Measurements from ENCODE around the gene ARHGEF18. TPM values are rescaled to one million over a fixed set of nuclear protein-coding genes. Genes with fewer than 3 reads are reported as not detected.

Gene ARHGEF18
- total and polyA plus RNA-seq, 3 donors from 2014 or later, result 17.9 to 42.7 (median 33.4) TPM

GRCh38 chr19:7373862-7374261 is 25.1 kb downstream of the ARHGEF18 start:
- intact Hi-C loops (cut with DNase I; ENCODE audit: low total_unique reads), result no loop called here
- WGBS, 2 donors, result 92 to 98% methylated on average over 6 of the region's 6 CpGs

GRCh38 chr19:7376151-7376852 is 27.6 kb downstream of the ARHGEF18 start:
- 87 to 88% methylated on average over 5 to 6 of the region's 6 CpGs for WGBS, 2 donors
- intact Hi-C loops (cut with DNase I; ENCODE audit: low total_unique reads), result no loop called here
- no peaks in the 10 kb centered on the region for H3K4me1 ChIP-seq
- no peaks in the 10 kb centered on the region for H3K27me3 ChIP-seq
- H3K4me3 ChIP-seq, result no peak overlapping the region
- TF ChIP-seq POLR2A (IDR thresholded peaks at IDR 0.05) (no peak), CTCF (IDR thresholded peaks at IDR 0.05) (no peak)
- H3K36me3 ChIP-seq (ENCODE audit: low read depth, missing control alignments), result no peaks in the 10 kb centered on the region
- no peak overlapping the region for H3K27ac ChIP-seq
- no peaks in the 10 kb centered on the region for H3K9me3 ChIP-seq
- DNase-seq, result no peak

More at GRCh38 chr19:7373862-7374261, 25.1 kb downstream of the ARHGEF18 start:
- DNase-seq, result no peak
- H3K4me1 ChIP-seq, result no peaks in the 10 kb centered on the region
- no peak overlapping the region for H3K4me3 ChIP-seq
- no peaks in the 10 kb centered on the region for H3K9me3 ChIP-seq
- no peaks in the 10 kb centered on the region for H3K36me3 ChIP-seq (ENCODE audit: low read depth, missing control alignments)
- no peak overlapping the region for H3K27ac ChIP-seq
- H3K27me3 ChIP-seq, result no peaks in the 10 kb centered on the region
- TF ChIP-seq CTCF (IDR thresholded peaks at IDR 0.05) (no peak), POLR2A (IDR thresholded peaks at IDR 0.05) (no peak)

GRCh38 chr19:7377196-7377595 is 28.5 kb downstream of the ARHGEF18 start:
- Histone ChIP-seq H3K4me3 (no peak overlapping the region), H3K4me1 (no peaks in the 10 kb centered on the region), H3K27ac (no peak overlapping the region), H3K9me3 (no peaks in the 10 kb centered on the region), H3K27me3 (no peaks in the 10 kb centered on the region), H3K36me3 (ENCODE audit: low read depth, missing control alignments) (no peaks in the 10 kb centered on the region)
- 93 to 96% methylated on average over 7 of the region's 7 CpGs for WGBS, 2 donors
- intact Hi-C loops (cut with DNase I; ENCODE audit: low total_unique reads), result no loop called here
- DNase-seq, result no peak
- TF ChIP-seq POLR2A (IDR thresholded peaks at IDR 0.05) (no peak), CTCF (IDR thresholded peaks at IDR 0.05) (no peak)

GRCh38 chr19:7381073-7381390 is 32.3 kb downstream of the ARHGEF18 start:
- no peak overlapping the region for H3K27ac ChIP-seq
- intact Hi-C loops (cut with DNase I; ENCODE audit: low total_unique reads), result no loop called here
- WGBS, 2 donors, result 87 to 90% methylated on average over 7 of the region's 7 CpGs
- no peak overlapping the region for H3K4me3 ChIP-seq
- no peak for DNase-seq
- no peaks in the 10 kb centered on the region for H3K9me3 ChIP-seq
- no peaks in the 10 kb centered on the region for H3K36me3 ChIP-seq (ENCODE audit: low read depth, missing control alignments)
- H3K27me3 ChIP-seq, result no peaks in the 10 kb centered on the region
- no peaks in the 10 kb centered on the region for H3K4me1 ChIP-seq
- TF ChIP-seq POLR2A (IDR thresholded peaks at IDR 0.05), result no peak

GRCh38 chr19:7382694-7383093 is 34.0 kb downstream of the ARHGEF18 start:
- H3K27ac ChIP-seq, result no peak overlapping the region
- H3K4me1 ChIP-seq, result no peaks in the 10 kb centered on the region
- 70 to 84% methylated on average over 9 of the region's 9 CpGs for WGBS, 2 donors
- H3K36me3 ChIP-seq (ENCODE audit: low read depth, missing control alignments), result no peaks in the 10 kb centered on the region
- DNase-seq, result no peak
- no peak for TF ChIP-seq POLR2A (IDR thresholded peaks at IDR 0.05)
- TF ChIP-seq CTCF (IDR thresholded peaks at IDR 0.05), result no peak
- intact Hi-C loops (cut with DNase I; ENCODE audit: low total_unique reads), result no loop called here
- H3K27me3 ChIP-seq, result no peaks in the 10 kb centered on the region
- no peaks in the 10 kb centered on the region for H3K9me3 ChIP-seq
- H3K4me3 ChIP-seq, result no peak overlapping the region

Data from testis (tissue), 3 donors.